ENCODE results near the gene OR6J1.

GRCh38 chr14:22601996-22602395, 42.2 kb downstream of the OR6J1 start:
- TF ChIP-seq CTCF (IDR thresholded peaks at IDR 0.05) (no peak), POLR2A (IDR thresholded peaks at IDR 0.05) (no peak)
